Fibroblast of the aortic adventitia (primary cell): Measurements from ENCODE around the gene MAP4K4. TPM values are rescaled to one million over a fixed set of nuclear protein-coding genes. Genes with fewer than 3 reads are reported as not detected.

ENCODE experiments used
- DNase-seq: peaks from one replicate; pipeline ENCODE4 v3.0.0-alpha.2; 2010; ENCODE audit warnings: low read depth
- H3K4me3 ChIP-seq: 2 replicates; pipeline ENCODE4 v1.5.1; 2011; ENCODE audit warnings: low read depth, mild to moderate bottlenecking, control low read depth, low read length, moderate library complexity
- CTCF ChIP-seq: IDR thresholded peaks from 2 replicates; pipeline ENCODE4 v1.5.1; 2011; ENCODE audit warnings: mild to moderate bottlenecking, low read length, control low read depth, inconsistent platforms; ENCODE audit not compliant: insufficient read depth
- total RNA-seq: library from RNA; depleted of rRNA; stranded (reverse); fragments of >200 nt; gene quantifications from 2 replicates; pipeline ENCODE4 v1.2.3, GENCODE V29; 2012; ENCODE audit warnings: low replicate concordance

The MAP4K4 gene
- total RNA-seq, 1 donor, result 208 TPM

DNA sequence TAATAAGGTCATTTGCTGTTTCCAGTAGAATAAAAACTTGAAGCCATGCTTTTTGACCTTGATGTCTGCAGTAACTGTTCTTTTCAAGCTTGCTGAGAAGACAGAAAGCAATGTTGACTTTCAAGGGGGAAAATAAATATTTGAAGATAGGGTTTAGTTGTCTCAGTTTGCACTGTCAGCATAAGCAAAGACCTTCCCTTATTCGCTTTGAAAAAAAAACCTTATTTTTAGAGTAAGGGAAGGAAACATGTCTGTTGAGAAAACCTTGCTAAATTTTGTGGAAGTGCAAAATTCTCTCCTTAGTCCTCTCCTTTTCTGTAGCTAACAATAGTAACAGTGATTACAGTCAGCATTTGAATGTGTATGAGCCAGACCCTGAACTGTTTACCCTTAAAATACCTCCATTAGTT, 43.1 kb downstream of the MAP4K4 start:
- H3K4me3 ChIP-seq, result no peak overlapping the region
- no peak for DNase-seq
- TF ChIP-seq CTCF, result no peak

DNA sequence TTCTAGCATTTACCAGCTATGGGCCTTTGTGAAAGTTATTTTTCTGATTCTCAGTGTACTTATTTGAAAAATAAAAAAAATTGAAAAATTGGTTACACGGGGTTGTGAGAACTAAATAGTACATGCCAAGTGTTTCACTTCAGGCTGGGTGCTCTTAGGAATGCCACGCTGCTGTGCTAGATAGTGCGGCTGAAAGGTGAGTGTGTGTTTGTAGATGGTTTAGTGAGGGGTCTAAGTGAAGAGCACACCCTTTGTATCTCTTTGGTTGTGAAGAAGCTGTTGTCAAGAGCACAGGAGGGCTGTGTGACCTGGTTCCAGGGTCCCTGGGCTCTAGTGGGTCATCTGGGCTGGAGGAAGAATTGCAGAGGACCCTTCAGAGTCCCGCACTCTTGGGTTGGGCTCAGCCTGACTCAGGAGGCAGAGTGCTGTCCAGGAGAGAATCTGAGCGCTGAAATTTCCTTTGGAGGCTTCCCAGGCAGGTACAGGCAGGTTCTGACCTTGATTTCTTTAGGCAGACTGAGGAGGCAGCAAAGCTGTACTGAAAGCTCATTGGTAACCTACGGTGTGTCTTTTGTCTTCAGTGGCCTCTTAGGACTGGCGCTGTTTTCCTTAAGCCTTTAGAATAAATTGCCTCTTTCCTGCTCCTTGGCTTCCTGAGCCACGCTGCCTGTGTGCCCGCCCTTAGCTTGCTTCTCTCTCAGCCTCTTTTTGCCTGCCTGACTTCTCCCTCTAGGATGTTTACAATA, 44.4 kb downstream of the MAP4K4 start:
- no peak for DNase-seq
- H3K4me3 ChIP-seq, result no peak overlapping the region
- no peak for TF ChIP-seq CTCF

DNA sequence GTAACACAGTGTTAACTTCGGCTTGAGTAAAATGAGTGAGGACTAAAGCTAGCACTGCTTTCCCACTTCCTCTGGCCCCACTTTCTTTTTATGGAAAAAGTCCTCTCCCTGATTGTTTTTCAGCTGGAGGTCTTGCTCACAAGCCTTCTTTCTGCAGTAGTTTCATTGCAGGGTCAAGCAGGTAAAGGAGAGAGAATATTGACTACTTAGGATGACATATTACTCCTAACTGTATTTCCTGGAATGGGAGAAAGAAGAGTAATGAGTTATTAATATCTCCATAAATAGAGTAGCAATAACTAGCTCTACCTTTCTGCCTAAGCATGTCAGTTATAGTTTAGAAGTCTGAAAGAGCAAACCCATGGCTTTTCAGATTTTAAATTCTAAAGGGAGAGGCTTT, 45.0 kb downstream of the MAP4K4 start:
- no peak for TF ChIP-seq CTCF
- DNase-seq, result no peak
- no peak overlapping the region for H3K4me3 ChIP-seq

- no peak overlapping the region for H3K4me3 ChIP-seq
- no peak for TF ChIP-seq CTCF
- no peak for DNase-seq
Observed at GRCh38 chr2:101743288-101743687, 45.8 kb downstream of the MAP4K4 start.

GRCh38 chr2:101744832-101745231, 47.3 kb downstream of the MAP4K4 start:
- no peak for TF ChIP-seq CTCF
- no peak overlapping the region for H3K4me3 ChIP-seq
- DNase-seq, result no peak

DNA sequence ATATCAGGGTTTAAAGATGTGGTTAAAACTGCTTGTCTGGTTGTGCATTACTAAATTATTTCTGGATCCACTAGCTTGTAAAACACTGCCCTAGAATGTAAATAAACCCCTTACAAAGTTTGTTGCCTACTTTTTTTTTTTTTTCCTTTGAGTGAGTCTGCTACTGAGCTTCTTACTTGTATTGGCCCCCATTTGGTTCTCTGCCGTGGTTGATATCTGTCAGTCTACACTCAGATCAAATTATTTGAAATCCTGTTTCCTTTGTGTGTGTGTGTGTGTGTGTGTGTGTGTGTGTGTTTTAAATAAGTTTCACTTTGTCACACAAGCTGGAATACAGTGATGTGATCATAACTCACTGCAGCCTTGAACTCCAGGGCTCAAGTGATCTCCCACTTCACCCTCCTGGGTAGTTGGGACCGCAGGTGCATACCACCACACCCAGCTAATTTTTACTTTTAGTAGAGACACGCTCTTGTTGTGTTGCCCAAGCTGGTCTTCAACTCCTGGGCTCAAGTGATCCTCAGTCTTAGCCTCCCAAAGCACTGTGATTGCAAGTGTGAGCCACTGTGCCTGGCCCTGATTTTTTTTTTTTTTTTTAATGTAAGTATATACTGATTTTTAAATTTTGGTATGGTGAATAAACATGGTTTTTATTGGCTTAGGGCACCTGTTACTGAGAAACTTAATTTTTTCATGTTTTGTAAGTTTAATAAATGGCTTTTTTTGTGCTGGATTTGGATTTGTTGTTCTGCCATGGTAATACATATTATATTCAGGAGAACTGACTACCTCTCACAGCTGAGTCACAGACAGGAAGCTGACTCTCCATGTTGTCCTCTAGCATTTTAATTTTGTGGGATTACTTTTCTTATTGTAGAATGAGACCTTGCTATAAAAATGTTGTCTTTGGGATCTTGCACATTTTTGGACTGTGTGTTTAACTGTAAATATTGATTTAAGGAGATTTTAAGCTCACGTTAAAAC, 48.5 kb downstream of the MAP4K4 start:
- peak; percentile 63 for DNase-seq
- no peak for TF ChIP-seq CTCF
- no peak overlapping the region for H3K4me3 ChIP-seq
